Suppressor macrophage treated with lipopolysaccharide for 1 hour (primary cell): ENCODE data around the gene S100A10.
A peak's percentile ranks its signal among the peaks of the same experiment; 100 is the strongest.

Source experiments
- DNase-seq, 3 donors: peaks; one replicate each; pipeline ENCODE4 v3.0.0-alpha.2; 2020 to 2022

The S100A10 gene

GRCh38 chr1:151961833-151962232, 31.8 kb downstream of the S100A10 start:
- DNase-seq: no peak

DNA sequence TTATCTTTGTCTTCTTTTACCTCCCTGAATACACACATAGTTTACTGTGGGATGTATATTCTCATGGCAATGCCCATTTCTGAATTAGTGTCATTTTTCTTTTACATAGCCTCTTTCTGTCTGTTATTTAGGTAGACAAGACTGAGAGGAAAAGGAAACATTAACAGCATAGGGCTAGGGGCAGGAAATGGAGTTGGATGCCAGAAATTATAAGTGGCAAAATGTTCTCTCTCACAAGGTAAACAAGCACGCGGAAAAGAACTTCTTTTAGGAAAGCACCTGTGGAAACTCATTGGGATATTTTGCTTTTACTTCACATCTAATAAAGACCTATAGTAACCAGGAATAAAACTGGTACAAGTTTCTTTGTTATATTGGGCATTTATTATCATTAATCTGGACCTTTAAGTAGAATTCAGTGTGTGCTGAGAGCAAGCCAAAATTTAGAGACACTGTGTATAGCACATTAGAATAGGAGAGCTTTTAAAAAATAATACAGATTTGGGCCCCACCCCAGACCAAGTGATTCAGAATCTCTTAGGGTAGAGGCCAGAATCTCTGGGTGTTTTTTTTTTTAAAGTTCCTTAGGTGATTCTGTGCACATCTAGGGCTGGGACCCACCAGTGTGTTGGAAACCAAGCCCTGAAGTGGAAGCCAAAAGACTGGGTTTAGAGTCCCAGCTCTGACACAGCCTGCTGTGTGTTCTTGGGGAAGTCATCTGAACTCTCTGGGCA, 32.7 kb downstream of the S100A10 start:
- no peak for DNase-seq

GRCh38 chr1:151958959-151959358, 34.7 kb downstream of the S100A10 start:
- no peak for DNase-seq

- no peak for DNase-seq
Observed at GRCh38 chr1:151956957-151957497, 36.6 kb downstream of the S100A10 start.

GRCh38 chr1:151953409-151954094, 40.1 kb downstream of the S100A10 start:
- DNase-seq: no peak

GRCh38 chr1:151952811-151953210, 40.8 kb downstream of the S100A10 start:
- DNase-seq: no peak

DNA sequence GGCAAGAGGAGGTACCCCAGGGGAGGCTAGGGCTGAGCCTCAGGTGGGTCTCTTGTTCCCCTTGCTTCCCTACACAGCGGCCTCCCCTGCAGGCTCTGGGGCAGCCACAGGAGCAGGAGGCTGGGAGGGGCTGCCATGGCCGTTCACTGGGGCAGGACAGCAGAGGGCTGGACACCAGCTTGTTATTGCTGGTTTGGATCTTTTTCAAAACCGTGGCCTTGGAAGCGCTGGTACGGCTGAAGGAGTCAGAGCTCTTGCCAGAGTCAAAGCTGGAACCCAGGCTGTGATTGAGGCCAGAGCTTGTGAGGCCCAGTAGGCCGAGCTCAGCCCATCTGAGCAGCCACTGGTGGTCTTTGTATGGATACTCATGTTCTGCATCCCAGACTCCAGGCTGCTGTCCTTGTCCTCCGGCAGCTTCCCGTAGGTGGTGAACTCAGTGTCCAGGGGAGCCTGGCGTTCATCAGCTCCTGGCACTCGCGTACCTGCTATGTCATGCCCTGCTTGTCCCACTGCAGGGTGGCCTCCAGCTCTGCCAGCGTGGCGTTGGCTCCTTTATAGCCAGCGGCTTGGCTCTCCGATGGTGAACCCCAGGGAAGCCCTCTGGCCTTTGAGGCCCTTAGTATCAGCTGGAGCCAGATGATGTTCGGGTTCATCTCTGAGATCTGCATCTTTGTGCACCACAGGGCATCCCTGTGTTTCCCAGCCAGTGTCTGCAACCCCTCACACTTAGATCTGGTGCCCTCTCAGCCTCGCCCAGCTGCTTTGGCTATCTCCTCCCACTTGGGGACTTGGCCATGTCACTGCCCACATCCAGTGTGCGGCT, 44.1 kb downstream of the S100A10 start:
- no peak for DNase-seq

DNA sequence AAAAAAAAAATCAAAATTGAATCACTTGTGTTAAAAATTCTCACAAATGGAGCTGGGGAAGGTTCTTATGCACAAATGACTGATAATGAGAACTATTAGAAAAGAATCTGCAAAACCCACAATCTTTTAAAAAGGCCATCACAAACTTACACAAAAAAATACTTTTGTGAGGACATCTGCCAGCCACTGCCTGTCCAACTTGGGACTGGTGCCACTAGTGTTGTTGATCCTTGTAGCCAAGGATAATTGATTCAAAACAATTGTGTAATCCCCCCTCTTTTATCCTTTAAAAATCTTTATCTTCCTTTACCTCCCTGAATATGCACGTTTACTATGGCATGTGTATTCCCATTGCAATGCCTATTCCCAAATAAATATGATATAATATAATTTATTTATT, 45.2 kb downstream of the S100A10 start:
- no peak for DNase-seq

DNA sequence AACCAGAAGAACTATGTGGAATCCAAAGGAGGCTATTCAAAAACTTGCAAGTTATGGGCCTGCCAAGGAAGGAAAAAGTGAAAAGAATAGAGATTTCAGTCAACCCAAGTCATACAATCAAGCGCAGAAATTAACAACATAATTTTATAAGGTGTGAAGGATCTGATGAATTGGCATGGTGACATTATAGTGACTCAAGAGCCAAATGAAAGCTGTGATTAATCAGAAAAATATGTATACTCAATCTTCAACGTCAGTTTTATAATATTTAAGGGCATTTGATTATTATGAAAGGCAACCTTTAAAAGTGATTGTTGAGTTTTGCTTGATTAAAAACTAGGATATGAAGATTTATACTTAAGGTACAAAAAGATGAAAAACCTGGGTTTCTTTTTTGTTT, 46.5 kb downstream of the S100A10 start:
- DNase-seq: no peak

- peak; percentile 94 to 99 (median 98) for DNase-seq
Observed at GRCh38 chr1:151945725-151946722, 47.6 kb downstream of the S100A10 start.

GRCh38 chr1:151944857-151945575, 48.6 kb downstream of the S100A10 start:
- DNase-seq: no peak

GRCh38 chr1:151944126-151944856, 49.4 kb downstream of the S100A10 start:
- DNase-seq: peak; percentile 25 to 75 (median 44)

DNA sequence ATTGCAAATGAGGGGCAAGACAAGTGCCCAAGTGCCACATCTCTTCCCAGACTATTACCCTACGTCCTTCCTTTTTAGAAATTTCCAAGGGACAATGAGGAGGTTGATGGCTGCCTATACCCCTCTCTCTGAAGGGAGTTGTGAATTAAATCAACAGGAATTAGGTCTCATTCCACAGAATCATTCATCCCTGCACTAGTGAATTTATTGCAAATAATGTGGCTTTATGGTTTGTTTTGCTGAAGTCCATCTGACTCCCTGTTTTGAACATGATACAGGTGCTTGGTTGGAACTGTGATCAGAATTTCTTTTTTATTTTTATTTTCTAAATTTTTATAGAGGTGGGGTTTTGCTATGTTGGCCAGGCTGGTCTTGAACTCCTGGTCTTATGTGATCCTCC, 50.1 kb downstream of the S100A10 start:
- no peak for DNase-seq

DNA sequence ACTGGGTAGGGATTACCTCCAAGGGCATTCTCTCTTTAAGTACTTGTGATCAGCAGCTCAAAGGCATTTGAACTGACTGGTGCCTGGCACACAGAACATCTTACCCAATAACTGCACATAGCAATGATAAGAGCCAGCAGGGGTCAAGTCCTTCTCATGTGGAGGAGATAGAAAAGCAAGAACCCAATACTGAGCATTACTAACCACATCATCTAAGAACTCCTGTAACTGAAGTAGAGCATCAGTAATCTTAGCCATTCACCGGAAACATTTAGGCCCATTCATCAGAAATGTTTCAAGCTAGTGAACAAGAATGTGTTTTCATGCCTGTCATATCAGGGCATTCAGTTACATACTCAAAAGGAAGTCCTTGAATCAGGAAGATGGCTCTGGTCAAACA, 50.8 kb downstream of the S100A10 start:
- no peak for DNase-seq

- peak in 1 of 3 donors; percentile 44 for DNase-seq
Observed at GRCh38 chr1:151940541-151940940, 53.1 kb downstream of the S100A10 start.

- peak in 2 of 3 donors; percentile 20 to 42 for DNase-seq
Observed at GRCh38 chr1:151939779-151940178, 53.9 kb downstream of the S100A10 start.

DNA sequence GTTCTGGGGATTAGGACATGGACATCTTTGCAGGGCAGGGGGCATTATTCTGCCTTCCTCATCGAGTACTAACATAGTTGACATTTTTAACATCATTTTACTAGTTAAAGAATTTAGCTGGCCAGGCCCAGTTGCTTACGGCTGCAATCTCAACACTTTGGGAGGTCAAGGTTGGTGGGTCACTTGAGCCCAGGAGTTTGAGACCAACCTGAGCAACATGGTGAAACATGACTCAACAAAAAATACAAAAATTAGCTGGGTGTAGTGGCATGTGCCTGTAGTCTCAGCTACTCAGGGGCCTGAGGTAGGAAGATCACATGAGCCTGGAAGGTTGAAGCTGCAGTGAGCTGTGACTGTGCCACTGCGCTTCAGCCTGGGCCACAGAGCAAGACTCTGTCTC, 54.5 kb downstream of the S100A10 start:
- no peak for DNase-seq

- peak in 1 of 3 donors; percentile 28 for DNase-seq
Observed at GRCh38 chr1:151936653-151937052, 57.0 kb downstream of the S100A10 start.

DNA sequence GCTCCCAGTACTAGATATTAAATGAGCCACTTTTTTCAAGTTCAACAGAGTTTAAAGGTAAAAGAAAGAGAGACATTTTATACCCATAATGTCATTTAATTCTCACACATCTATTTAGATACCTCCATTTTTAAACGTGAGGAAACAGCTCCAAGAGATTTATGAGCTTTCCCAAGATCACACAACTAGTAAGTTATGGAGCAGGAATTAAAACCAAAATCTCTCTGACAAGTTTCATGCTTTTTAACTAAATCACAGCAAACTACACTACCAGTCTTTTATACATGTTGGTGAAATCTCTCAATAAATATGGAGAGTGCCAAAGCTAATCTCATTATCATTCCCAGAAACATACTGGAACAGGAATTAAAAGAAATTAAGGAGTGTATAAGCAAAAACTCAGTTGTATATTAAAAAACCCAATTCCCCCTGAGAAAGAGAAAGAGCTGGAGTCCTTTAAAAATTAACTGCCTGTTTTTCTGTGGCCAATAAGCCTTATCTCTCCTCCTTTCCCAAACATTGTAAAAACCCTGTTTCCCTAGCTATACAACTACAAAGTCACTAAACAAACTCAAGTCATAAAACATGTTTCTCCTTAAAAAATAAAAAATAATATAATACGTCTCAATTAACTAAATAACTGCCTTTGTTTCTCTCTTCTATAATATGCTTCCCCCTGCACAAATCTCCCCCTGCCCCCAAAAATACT, 57.6 kb downstream of the S100A10 start:
- DNase-seq: no peak

- DNase-seq: no peak
Observed at GRCh38 chr1:151935154-151935553, 58.5 kb downstream of the S100A10 start.
